ENCODE data around the gene KCNH2.
"Not testable (repeated sequence)": the region's sequence is repeated elsewhere in the genome, so short reads cannot be mapped to it uniquely, and the experiment has no call there.

Gene KCNH2

GRCh38 chr7:150910996-150911422 is 67.1 kb downstream of the KCNH2 start:
- no peaks in the 10 kb centered on the region for H3K36me3 ChIP-seq (ENCODE audit: insufficient read depth, low read length)
- no peak overlapping the region for H3K9ac ChIP-seq (ENCODE audit: low read depth, low read length)
- H3K9me3 ChIP-seq (ENCODE audit: control insufficient read depth, insufficient read depth, low read length) = no peaks in the 10 kb centered on the region
- H3K4me1 ChIP-seq (ENCODE audit: insufficient read depth, low read length) = no peaks in the 10 kb centered on the region; the same call in 1 of the 2 replicates

- not testable (repeated sequence) for H3K4me1 ChIP-seq (ENCODE audit: insufficient read depth, low read length); H3K9ac ChIP-seq (ENCODE audit: low read depth, low read length); H3K9me3 ChIP-seq (ENCODE audit: control insufficient read depth, insufficient read depth, low read length); H3K36me3 ChIP-seq (ENCODE audit: insufficient read depth, low read length)
These were observed 67.7 kb downstream of the KCNH2 start for GRCh38 chr7:150910305-150910995.

GRCh38 chr7:150909200-150909995 is 68.7 kb downstream of the KCNH2 start:
- Histone ChIP-seq H3K9ac (ENCODE audit: low read depth, low read length) (no peak overlapping the region), H3K4me1 (ENCODE audit: insufficient read depth, low read length) (no peaks in the 10 kb centered on the region; the same call in 1 of the 2 replicates), H3K36me3 (ENCODE audit: insufficient read depth, low read length) (no peaks in the 10 kb centered on the region), H3K9me3 (ENCODE audit: control insufficient read depth, insufficient read depth, low read length) (no peaks in the 10 kb centered on the region)

GRCh38 chr7:150908173-150908572 is 69.9 kb downstream of the KCNH2 start:
- Histone ChIP-seq H3K9ac (ENCODE audit: low read depth, low read length) (no peak overlapping the region), H3K36me3 (ENCODE audit: insufficient read depth, low read length) (no peaks in the 10 kb centered on the region), H3K9me3 (ENCODE audit: control insufficient read depth, insufficient read depth, low read length) (no peaks in the 10 kb centered on the region; the same call in 1 of the 2 replicates), H3K4me1 (ENCODE audit: insufficient read depth, low read length) (no peaks in the 10 kb centered on the region; the same call in 1 of the 2 replicates)

- Histone ChIP-seq H3K36me3 (ENCODE audit: insufficient read depth, low read length) (no peaks in the 10 kb centered on the region), H3K4me1 (ENCODE audit: insufficient read depth, low read length) (peaks cover 17% of the 10 kb centered on the region; the same call in 1 of the 2 replicates), H3K9me3 (ENCODE audit: control insufficient read depth, insufficient read depth, low read length) (no peaks in the 10 kb centered on the region; the same call in 1 of the 2 replicates), H3K9ac (ENCODE audit: low read depth, low read length) (no peak overlapping the region)
These were observed 73.9 kb downstream of the KCNH2 start for GRCh38 chr7:150904011-150904909.

- Histone ChIP-seq H3K4me1 (ENCODE audit: insufficient read depth, low read length) (peaks cover 17% of the 10 kb centered on the region; the same call in 1 of the 2 replicates), H3K36me3 (ENCODE audit: insufficient read depth, low read length) (no peaks in the 10 kb centered on the region), H3K9me3 (ENCODE audit: control insufficient read depth, insufficient read depth, low read length) (no peaks in the 10 kb centered on the region; the same call in 1 of the 2 replicates), H3K9ac (ENCODE audit: low read depth, low read length) (no peak overlapping the region)
These were observed 74.5 kb downstream of the KCNH2 start for GRCh38 chr7:150903606-150904005.

- Histone ChIP-seq H3K36me3 (ENCODE audit: insufficient read depth, low read length) (no peaks in the 10 kb centered on the region), H3K9me3 (ENCODE audit: control insufficient read depth, insufficient read depth, low read length) (no peaks in the 10 kb centered on the region; the same call in 1 of the 2 replicates), H3K4me1 (ENCODE audit: insufficient read depth, low read length) (peaks cover 23% of the 10 kb centered on the region; the same call in 1 of the 2 replicates)
These were observed 75.8 kb downstream of the KCNH2 start for GRCh38 chr7:150902078-150903033.

GRCh38 chr7:150901160-150902035 is 76.7 kb downstream of the KCNH2 start:
- H3K9ac ChIP-seq (ENCODE audit: low read depth, low read length) = no peak overlapping the region
- H3K36me3 ChIP-seq (ENCODE audit: insufficient read depth, low read length) = no peaks in the 10 kb centered on the region
- no peaks in the 10 kb centered on the region; the same call in 1 of the 2 replicates for H3K9me3 ChIP-seq (ENCODE audit: control insufficient read depth, insufficient read depth, low read length)
- H3K4me1 ChIP-seq (ENCODE audit: insufficient read depth, low read length) = peaks cover 23% of the 10 kb centered on the region; the same call in 1 of the 2 replicates

More at GRCh38 chr7:150902078-150903033, 75.8 kb downstream of the KCNH2 start:
- H3K9ac ChIP-seq (ENCODE audit: low read depth, low read length) = no peak overlapping the region

GRCh38 chr7:150900675-150901074 is 77.4 kb downstream of the KCNH2 start:
- Histone ChIP-seq H3K9me3 (ENCODE audit: control insufficient read depth, insufficient read depth, low read length) (no peaks in the 10 kb centered on the region; the same call in 1 of the 2 replicates), H3K4me1 (ENCODE audit: insufficient read depth, low read length) (peaks cover 23% of the 10 kb centered on the region; the same call in 1 of the 2 replicates), H3K9ac (ENCODE audit: low read depth, low read length) (no peak overlapping the region), H3K36me3 (ENCODE audit: insufficient read depth, low read length) (no peaks in the 10 kb centered on the region)

- Histone ChIP-seq H3K9ac (ENCODE audit: low read depth, low read length) (no peak overlapping the region), H3K4me1 (ENCODE audit: insufficient read depth, low read length) (peaks cover 23% of the 10 kb centered on the region; the same call in 1 of the 2 replicates), H3K36me3 (ENCODE audit: insufficient read depth, low read length) (no peaks in the 10 kb centered on the region), H3K9me3 (ENCODE audit: control insufficient read depth, insufficient read depth, low read length) (peaks cover 3% of the 10 kb centered on the region; the same call in 1 of the 2 replicates)
These were observed 79.6 kb downstream of the KCNH2 start for GRCh38 chr7:150898475-150899011.

- peaks cover 23% of the 10 kb centered on the region; the same call in 1 of the 2 replicates for H3K4me1 ChIP-seq (ENCODE audit: insufficient read depth, low read length)
- peaks cover 6% of the 10 kb centered on the region for H3K9me3 ChIP-seq (ENCODE audit: control insufficient read depth, insufficient read depth, low read length)
- H3K36me3 ChIP-seq (ENCODE audit: insufficient read depth, low read length) = no peaks in the 10 kb centered on the region
- no peak overlapping the region for H3K9ac ChIP-seq (ENCODE audit: low read depth, low read length)
These were observed 80.3 kb downstream of the KCNH2 start for GRCh38 chr7:150897502-150898474.

All from ES-I3 (cell line).